ENCODE results near the gene SLFN13.

DNA sequence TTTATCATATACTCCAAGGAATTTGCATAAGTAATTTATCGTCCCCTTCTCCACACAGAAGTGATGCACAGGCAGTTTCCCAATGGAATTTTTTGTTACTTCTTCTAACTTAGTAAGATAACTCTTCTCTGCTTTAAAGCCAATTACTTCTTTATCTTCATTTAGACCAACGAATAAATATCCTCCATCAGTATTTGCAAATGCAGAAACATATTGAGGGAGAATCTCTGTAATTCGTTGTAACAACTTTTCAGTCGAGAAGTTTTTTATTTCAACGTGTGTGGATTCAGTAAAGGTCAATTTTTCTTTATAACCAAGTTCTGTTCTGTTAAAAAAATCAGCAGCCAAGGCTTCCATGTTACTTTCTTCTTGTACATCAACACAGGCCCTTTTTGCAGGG is 30.7 kb upstream of the SLFN13 start:
- TF ChIP-seq, protein P1, sequence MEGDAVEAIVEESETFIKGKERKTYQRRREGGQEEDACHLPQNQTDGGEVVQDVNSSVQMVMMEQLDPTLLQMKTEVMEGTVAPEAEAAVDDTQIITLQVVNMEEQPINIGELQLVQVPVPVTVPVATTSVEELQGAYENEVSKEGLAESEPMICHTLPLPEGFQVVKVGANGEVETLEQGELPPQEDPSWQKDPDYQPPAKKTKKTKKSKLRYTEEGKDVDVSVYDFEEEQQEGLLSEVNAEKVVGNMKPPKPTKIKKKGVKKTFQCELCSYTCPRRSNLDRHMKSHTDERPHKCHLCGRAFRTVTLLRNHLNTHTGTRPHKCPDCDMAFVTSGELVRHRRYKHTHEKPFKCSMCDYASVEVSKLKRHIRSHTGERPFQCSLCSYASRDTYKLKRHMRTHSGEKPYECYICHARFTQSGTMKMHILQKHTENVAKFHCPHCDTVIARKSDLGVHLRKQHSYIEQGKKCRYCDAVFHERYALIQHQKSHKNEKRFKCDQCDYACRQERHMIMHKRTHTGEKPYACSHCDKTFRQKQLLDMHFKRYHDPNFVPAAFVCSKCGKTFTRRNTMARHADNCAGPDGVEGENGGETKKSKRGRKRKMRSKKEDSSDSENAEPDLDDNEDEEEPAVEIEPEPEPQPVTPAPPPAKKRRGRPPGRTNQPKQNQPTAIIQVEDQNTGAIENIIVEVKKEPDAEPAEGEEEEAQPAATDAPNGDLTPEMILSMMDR (IDR thresholded peaks at IDR 0.05), result no peak
- no peak for TF ChIP-seq POLR2AphosphoS5 (IDR thresholded peaks at IDR 0.05)
- TF ChIP-seq POLR2A (IDR thresholded peaks at IDR 0.05; ENCODE audit: low read depth), result no peak
- no peak for TF ChIP-seq EP300 (IDR thresholded peaks at IDR 0.05)
